ENCODE data around the gene CYGB. TPM values are rescaled to one million over a fixed set of nuclear protein-coding genes. Genes with fewer than 3 reads are reported as not detected.
A peak's percentile ranks its signal among the peaks of the same experiment; 100 is the strongest.

The CYGB gene
- total and polyA plus RNA-seq, 7 donors: 6.4 to 14.6 (median 11.0) TPM

GRCh38 chr17:76562734-76563148 lies 25.2 kb upstream of the CYGB start:
- intact Hi-C loops (cut with DNase I): no loop called here
- no peaks in the 10 kb centered on the region for H3K27me3 ChIP-seq (ENCODE audit: insufficient read depth in 3 of 3, low read length in 2 of 3)
- peaks cover 71% of the 10 kb centered on the region for H3K4me1 ChIP-seq
- DNase-seq (peak in 1 of 2 donors; percentile 49), ATAC-seq (peak; percentile 69 to 83 (median 74))
- H3K4me3 ChIP-seq: peak overlapping the region; percentile 46
- peak overlapping the region; percentile 72 for H3K27ac ChIP-seq
- TF ChIP-seq CTCF (IDR thresholded peaks at IDR 0.05): no peak
- H3K9me3 ChIP-seq: no peaks in the 10 kb centered on the region
- H3K36me3 ChIP-seq (ENCODE audit: insufficient read depth in 1 of 2, low read depth in 1 of 2): peaks cover 0 to 70% of the 10 kb centered on the region in 2 donors
- 39 to 45% (median 44%) methylated on average over 6 of the region's 6 CpGs for WGBS, 3 donors

DNA sequence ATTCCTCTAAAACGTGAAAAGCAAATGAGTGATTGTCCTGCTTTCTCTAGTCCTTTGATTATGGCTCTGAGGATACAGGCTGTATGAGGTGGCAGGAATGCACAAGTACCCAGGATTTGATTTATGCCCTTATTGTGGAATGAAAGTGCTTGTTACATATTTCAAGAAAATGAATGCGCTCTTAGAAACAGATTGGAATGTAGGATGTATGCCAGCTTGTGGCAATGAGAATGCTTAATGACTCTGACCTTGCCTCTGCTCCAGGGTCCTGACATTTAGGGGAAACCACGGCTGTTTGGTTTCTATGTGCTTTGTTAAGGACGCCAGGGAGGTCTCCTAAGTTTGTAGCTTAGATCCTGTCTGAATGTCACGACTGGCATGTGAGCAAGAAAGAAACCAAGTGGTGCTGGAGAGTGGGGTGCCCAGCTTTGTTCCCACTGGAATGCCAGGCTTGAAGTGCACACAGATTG lies 24.3 kb upstream of the CYGB start:
- no peak for TF ChIP-seq CTCF (IDR thresholded peaks at IDR 0.05)
- Histone ChIP-seq H3K27me3 (ENCODE audit: insufficient read depth in 3 of 3, low read length in 2 of 3) (no peaks in the 10 kb centered on the region), H3K9me3 (no peaks in the 10 kb centered on the region), H3K4me3 (peak overlapping the region; percentile 82), H3K4me1 (peaks cover 66% of the 10 kb centered on the region), H3K27ac (peak overlapping the region; percentile 86), H3K36me3 (ENCODE audit: insufficient read depth in 1 of 2, low read depth in 1 of 2) (peaks cover 0 to 69% of the 10 kb centered on the region in 2 donors)
- intact Hi-C loops (cut with DNase I): loop anchor here in 1 of 2 donors (2.0 kb wide), 1 partner anchor 23 kb away; the partner anchor contains the start of gene ST6GALNAC2
- ATAC-seq (no peak), DNase-seq (no peak)
- 35 to 50% (median 39%) methylated on average over 5 of the region's 5 CpGs for WGBS, 3 donors

DNA sequence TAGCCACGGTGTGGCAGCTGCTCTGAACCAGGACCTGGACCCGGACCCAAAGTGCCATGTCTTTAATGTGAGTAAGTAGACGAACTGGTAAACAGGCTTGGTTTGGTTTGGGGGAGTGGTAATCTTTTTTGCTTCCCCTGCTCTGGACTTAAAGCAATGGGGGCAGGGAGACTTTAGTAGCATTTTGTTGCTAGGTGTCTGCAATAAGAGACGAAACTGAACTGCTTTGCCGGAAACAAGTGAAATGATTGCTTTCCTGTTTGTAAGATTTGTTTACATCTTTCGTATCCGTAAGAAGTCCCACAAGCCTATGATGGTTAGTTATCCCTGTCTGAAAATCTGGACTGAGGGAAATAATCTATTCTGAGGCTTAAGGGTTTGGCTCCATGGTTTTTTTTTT lies 23.8 kb upstream of the CYGB start:
- Histone ChIP-seq H3K27me3 (ENCODE audit: insufficient read depth in 3 of 3, low read length in 2 of 3) (no peaks in the 10 kb centered on the region), H3K4me1 (peaks cover 71% of the 10 kb centered on the region), H3K36me3 (ENCODE audit: insufficient read depth in 1 of 2, low read depth in 1 of 2) (peaks cover 0 to 64% of the 10 kb centered on the region in 2 donors), H3K9me3 (no peaks in the 10 kb centered on the region), H3K4me3 (peak overlapping the region; percentile 82), H3K27ac (peak overlapping the region; percentile 86)
- intact Hi-C loops (cut with DNase I): loop anchor here in 1 of 2 donors (2.0 kb wide), 1 partner anchor 23 kb away; the partner anchor contains the start of gene ST6GALNAC2
- ATAC-seq (no peak), DNase-seq (no peak)
- no peak for TF ChIP-seq CTCF (IDR thresholded peaks at IDR 0.05)
- WGBS, 3 donors: 52 to 58% (median 57%) methylated on average over 7 of the region's 7 CpGs

GRCh38 chr17:76560877-76561221 lies 23.3 kb upstream of the CYGB start:
- peaks cover 0 to 59% of the 10 kb centered on the region in 2 donors for H3K36me3 ChIP-seq (ENCODE audit: insufficient read depth in 1 of 2, low read depth in 1 of 2)
- H3K27ac ChIP-seq: peak overlapping the region; percentile 86
- H3K4me3 ChIP-seq: peak overlapping the region; percentile 82

More at GRCh38 chr17:76560877-76561221, 23.3 kb upstream of the CYGB start:
- intact Hi-C loops (cut with DNase I): loop anchor here in 1 of 2 donors (2.0 kb wide), 1 partner anchor 24 kb away; the partner anchor contains the start of gene ST6GALNAC2
- DNase-seq (no peak), ATAC-seq (no peak)
- peaks cover 67% of the 10 kb centered on the region for H3K4me1 ChIP-seq
- no peaks in the 10 kb centered on the region for H3K27me3 ChIP-seq (ENCODE audit: insufficient read depth in 3 of 3, low read length in 2 of 3)
- H3K9me3 ChIP-seq: no peaks in the 10 kb centered on the region
- WGBS, 3 donors: 74 to 84% (median 75%) methylated on average over 6 of the region's 6 CpGs
- TF ChIP-seq CTCF (IDR thresholded peaks at IDR 0.05): no peak
